Endometrium (tissue), 2 donors: Measurements from ENCODE around the gene STX18.
A peak's percentile ranks its signal among the peaks of the same experiment; 100 is the strongest.
"Not testable (repeated sequence)": the region's sequence is repeated elsewhere in the genome, so short reads cannot be mapped to it uniquely, and the experiment has no call there.

Source experiments
- FAIRE-seq: peaks from 2 replicates; lab custom pipeline; 2012; peaks lifted over from hg19 to GRCh38; lab: Jason Lieb, UNC
- donor health status: control.
- donor health status: control.

STX18 gene

DNA sequence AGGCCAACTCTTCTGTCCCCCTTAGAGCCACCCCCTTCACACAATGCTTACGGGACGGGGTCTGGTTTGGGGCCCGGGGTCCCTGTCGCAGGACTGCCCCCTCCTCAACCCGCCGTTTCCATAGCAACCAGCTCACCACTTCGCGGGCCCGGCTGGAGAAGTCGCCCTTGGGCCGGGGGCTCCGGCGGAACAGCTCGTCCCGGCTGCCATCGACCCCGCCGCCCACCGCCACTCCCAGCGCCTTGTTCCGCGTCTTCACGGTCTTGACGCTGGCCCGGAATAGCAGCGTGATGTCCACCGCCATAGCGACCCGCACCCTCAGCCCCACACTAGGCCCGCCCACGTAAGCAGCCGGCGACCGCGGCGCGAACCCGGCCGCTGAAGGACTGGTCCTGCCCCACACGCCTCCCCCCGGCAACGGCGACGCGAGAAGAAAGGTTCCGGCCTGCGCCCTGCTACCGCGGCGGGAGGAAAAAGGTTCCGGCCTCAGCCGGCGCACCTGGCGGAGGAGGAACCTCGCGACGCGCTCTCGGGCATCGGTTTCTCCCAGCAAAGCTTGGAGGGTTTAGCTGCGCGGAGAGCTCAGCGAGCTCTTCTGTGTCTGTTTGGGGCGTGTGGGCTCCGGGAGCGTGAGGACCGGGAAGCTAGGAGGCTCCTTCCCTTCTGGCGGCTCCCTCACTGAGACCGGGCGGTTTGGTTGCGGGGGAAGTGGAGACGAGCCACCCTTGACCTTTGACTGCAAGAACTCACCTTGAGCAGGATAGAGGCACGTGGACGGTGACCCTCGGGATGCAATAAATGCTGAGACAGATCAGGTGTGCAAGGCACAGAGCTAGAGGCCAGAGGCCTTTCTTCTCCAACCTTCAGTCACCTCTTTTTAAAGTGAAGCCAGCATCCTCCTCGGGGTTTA, at the start of gene STX18:
STX18 (minus strand) TSS at position 388 of the 910 bp plus-strand sequence; CDS start at position 304, 84 bp downstream.
- FAIRE-seq, result no peak

GRCh38 chr4:4591071-4591470, 49.2 kb upstream of the STX18 start:
- FAIRE-seq, result no peak

DNA sequence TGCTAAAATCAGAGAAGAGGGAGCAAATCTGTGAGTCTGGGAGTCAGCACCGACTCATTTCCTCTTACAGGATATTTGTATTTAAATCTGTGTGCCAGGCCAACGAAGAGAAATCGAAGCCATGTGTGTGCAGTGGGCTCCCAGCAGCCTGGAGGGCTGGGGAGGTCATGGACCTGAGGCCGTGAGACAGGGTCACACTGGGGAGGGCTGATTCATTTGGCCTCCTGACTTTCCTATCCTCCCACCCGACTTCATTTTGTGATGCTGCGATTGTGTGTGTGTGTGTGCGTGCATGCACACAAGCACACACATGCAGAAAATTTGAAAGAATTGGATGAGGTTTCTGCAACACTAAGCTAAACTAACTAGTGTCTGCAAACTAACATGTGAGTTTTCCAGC, 48.7 kb upstream of the STX18 start:
- no peak for FAIRE-seq

GRCh38 chr4:4585012-4585670, 43.3 kb upstream of the STX18 start:
- no peak for FAIRE-seq

DNA sequence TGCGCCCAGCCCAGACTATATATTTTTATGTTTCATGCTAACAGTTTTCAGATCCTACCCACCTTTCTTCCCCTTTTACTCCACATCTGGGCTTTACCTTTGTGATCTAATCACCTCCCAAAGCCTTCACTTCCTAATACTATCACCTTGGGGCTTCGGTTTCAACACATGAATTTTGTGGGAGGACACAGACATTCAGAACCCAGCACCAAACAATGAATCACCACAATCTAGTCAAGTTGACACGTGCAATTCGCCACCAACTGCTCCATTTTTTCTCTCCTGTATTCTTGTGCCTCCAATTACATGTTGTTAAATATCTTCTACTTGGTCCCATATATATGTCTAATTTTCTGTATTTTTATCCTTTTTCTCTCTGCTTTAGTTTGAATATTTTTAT, 41.8 kb upstream of the STX18 start:
- no peak for FAIRE-seq

- no peak for FAIRE-seq
These were observed 40.8 kb upstream of the STX18 start for GRCh38 chr4:4582653-4583052.

GRCh38 chr4:4580494-4580893, 38.6 kb upstream of the STX18 start:
- FAIRE-seq, result no peak

DNA sequence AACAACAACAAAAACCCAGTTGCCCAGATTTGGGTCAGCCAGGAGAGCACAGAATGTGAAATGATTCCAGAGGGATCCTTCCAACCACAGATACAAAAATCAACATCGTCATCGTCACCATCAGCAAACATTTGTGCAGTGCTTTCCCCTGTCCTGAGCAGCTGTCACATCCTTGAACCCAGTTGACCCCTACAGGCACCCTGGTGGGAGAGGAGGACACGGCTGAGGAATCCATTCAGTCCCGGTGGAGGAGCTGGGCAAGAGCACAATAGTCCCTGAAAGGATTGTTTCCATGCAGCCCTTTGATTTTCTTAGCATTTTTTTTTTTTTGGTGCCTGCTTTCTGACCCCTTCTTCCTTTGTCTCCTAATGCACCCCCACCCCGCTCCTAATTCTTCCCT, 37.1 kb upstream of the STX18 start:
- no peak for FAIRE-seq

- FAIRE-seq, result no peak
These were observed 35.6 kb upstream of the STX18 start for GRCh38 chr4:4577359-4577875.

GRCh38 chr4:4575284-4576211, 33.7 kb upstream of the STX18 start:
- FAIRE-seq, result no peak

GRCh38 chr4:4574792-4575191, 32.9 kb upstream of the STX18 start:
- no peak for FAIRE-seq

DNA sequence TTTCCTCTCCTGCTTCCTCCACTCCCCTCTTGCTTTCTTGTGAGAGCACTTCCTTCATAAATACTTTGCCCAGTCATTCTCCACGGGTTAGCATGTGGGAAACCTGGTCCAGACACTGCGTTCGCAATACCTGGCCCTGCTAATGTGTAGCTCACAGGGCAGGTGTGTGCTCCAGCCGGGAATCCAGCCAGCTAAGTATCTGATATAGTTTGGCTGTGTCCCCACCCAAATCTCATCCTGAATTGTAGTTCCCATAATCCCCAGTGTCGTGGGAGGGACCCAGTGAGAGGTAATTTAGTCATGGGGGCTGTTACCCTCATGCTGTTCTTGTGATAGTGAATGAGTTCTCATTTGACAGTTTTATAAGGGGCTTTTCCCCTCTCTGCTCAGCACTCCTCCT, 32.2 kb upstream of the STX18 start:
- FAIRE-seq, result no peak

DNA sequence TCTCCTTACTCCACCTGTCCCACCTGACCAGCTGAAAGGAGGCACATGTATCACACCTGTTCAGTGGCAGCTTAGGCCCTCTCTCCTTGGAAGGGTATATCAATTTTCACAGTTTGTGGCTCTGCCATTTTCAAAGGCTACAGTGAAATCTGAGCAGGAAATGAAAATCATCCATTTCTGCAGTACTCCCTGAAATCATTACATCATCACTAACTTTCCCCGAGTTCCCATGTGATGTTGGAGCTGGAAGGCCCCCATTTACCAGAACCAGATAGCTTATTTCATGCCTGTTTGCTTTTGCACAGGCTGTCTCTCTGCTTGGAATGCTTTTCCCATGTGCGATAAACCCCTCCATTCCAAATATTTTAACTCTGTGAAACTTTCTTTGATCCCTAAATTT, 31.0 kb upstream of the STX18 start:
- FAIRE-seq, result no peak

DNA sequence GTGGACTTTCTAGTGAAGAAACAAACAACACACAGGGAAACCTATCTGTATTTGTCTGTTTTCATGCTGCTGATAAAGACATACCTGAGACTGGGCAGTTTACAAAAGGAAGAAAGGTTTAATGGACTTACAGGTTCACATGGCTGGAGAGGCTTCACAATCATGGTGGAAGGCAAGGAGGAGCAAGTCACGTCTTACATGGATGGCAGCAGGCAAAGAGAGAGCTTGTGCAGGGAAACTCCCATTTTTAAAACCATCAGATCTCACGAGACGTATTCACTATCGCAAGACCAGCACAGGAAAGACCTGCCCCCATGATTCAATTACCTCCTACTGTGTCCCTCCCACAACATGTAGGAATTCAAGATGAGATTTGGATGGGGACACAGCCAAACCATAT, 28.0 kb upstream of the STX18 start:
- not testable (repeated sequence) for FAIRE-seq

GRCh38 chr4:4568806-4569427, 27.1 kb upstream of the STX18 start:
- no peak for FAIRE-seq

GRCh38 chr4:4566359-4566758, 24.5 kb upstream of the STX18 start:
- FAIRE-seq, result not testable (repeated sequence)

DNA sequence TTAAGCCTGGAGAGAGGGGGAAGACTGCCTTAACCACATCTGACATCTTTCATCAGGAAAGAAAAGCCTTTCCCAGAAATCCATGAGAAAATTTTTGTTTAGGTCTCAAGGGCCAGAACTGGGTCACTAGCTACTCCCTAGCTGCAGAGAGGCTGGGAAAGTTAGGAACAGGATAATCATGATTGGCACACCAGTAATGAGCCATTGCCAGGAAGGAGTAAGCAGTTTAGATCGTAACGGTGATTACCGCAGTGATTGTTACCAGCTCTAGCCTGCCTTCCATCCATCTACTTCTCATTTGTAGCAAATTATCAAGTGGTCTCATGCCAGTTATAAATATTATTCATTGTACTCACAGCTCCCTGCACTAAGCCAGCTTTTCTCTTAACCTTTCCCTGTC, 22.7 kb upstream of the STX18 start:
- no peak for FAIRE-seq

GRCh38 chr4:4560642-4561041, 18.8 kb upstream of the STX18 start:
- peak; percentile 89 for FAIRE-seq

- no peak for FAIRE-seq
These were observed 18.3 kb upstream of the STX18 start for GRCh38 chr4:4560136-4560535.

- no peak for FAIRE-seq
These were observed 17.7 kb upstream of the STX18 start for GRCh38 chr4:4559596-4559995.

DNA sequence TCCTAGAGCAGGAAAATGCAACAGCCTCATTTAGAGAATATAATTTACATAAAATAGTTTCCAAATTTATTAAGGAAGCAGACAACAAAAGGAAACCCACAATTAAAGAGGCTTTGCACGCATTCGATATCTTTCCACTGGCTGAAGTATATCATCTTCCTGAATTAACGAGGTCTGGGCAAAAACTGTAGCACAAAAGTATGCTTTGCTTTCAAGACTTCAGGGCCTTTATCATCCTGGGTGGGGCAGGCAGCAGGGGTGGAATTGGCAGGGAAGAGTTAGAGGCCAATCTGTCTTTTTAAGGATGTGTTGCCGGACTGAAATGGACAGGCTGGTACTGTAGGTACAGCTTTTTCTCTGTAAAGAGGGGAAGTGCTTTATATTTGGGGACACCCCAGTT, 17.0 kb upstream of the STX18 start:
- FAIRE-seq, result no peak

GRCh38 chr4:4555916-4556315, 14.1 kb upstream of the STX18 start:
- no peak for FAIRE-seq
